Liver (tissue), 9 donors: Measurements from ENCODE around the gene NXPH3. TPM values are rescaled to one million over a fixed set of nuclear protein-coding genes. Genes with fewer than 3 reads are reported as not detected.

Source experiments
- DNase-seq: peaks from one replicate; pipeline ENCODE4 v3.0.0-alpha.2; 2017; ENCODE audit warnings: low spot score
- H3K27ac ChIP-seq, 2 donors: one replicate each; pipeline ENCODE4 v1.7.0; 2013; ENCODE audit warnings: inconsistent platforms in 2 of 2, low read length in 2 of 2, control low read depth in 1 of 2, low read depth in 1 of 2, mild to moderate bottlenecking in 1 of 2
- H3K27me3 ChIP-seq, 4 donors: one replicate each; pipeline versions ENCODE4 v1.6.1 to v1.7.0; 2013; ENCODE audit warnings: low read length in 3 of 4, inconsistent platforms in 1 of 4, mild to moderate bottlenecking in 1 of 4, moderate library complexity in 1 of 4; ENCODE audit not compliant: control insufficient read depth in 4 of 4, insufficient read depth in 4 of 4
- H3K36me3 ChIP-seq, 4 donors: one replicate each; pipeline versions ENCODE4 v1.6.1 to v1.7.0; 2013; ENCODE audit warnings: low read length in 3 of 4, mild to moderate bottlenecking in 3 of 4, low read depth in 1 of 4, moderate library complexity in 1 of 4; ENCODE audit not compliant: control insufficient read depth in 4 of 4, insufficient read depth in 3 of 4
- H3K4me1 ChIP-seq, 4 donors: one replicate each; pipeline versions ENCODE4 v1.6.1 to v1.7.0; 2013; ENCODE audit warnings: low read length in 3 of 4, mild to moderate bottlenecking in 3 of 4, moderate library complexity in 1 of 4; ENCODE audit not compliant: control insufficient read depth in 4 of 4, insufficient read depth in 4 of 4
- H3K4me3 ChIP-seq, 3 donors: one replicate each; pipeline versions ENCODE4 v1.6.1 to v1.7.0; 2013; ENCODE audit warnings: low read length in 3 of 3, control low read depth in 1 of 3, low read depth in 1 of 3, mild to moderate bottlenecking in 1 of 3
- H3K9ac ChIP-seq, 2 donors: one replicate each; pipeline ENCODE4 v1.7.0; 2013; ENCODE audit warnings: low read length in 2 of 2, mild to moderate bottlenecking in 2 of 2, moderate library complexity in 2 of 2, control low read depth in 1 of 2, low read depth in 1 of 2
- H3K9me3 ChIP-seq, 4 donors: one replicate each; pipeline versions ENCODE4 v1.6.1 to v1.7.0; 2013; ENCODE audit warnings: low read length in 3 of 4; ENCODE audit not compliant: control insufficient read depth in 4 of 4
- ATF3 ChIP-seq: IDR thresholded peaks from 2 replicates; pipeline ENCODE4 v1.6.1; 2016; ENCODE audit warnings: antibody characterized with exemption
- FOXA1 ChIP-seq: IDR thresholded peaks from 2 replicates; pipeline ENCODE4 v1.6.1; 2016; ENCODE audit warnings: antibody characterized with exemption
- GABPA ChIP-seq, 2 donors: IDR thresholded peaks in 1 of 2; conservative IDR thresholded peaks in 1 of 2; 2 replicates each; pipeline ENCODE4 v1.6.1; 2016; ENCODE audit warnings: antibody characterized with exemption in 2 of 2, mild to moderate bottlenecking in 1 of 2, moderate library complexity in 1 of 2
- HNF4A ChIP-seq, 2 donors: conservative IDR thresholded peaks; 2 replicates each; pipeline ENCODE4 v1.6.1; 2016; ENCODE audit warnings: antibody characterized with exemption in 2 of 2, mild to moderate bottlenecking in 2 of 2
- HNF4G ChIP-seq: IDR thresholded peaks from 2 replicates; pipeline ENCODE4 v1.6.1; 2016; ENCODE audit warnings: antibody characterized with exemption
- RAD21 ChIP-seq, 2 donors: IDR thresholded peaks; 2 replicates each; pipeline ENCODE4 v1.6.1; 2016; ENCODE audit warnings: antibody characterized with exemption in 2 of 2, mild to moderate bottlenecking in 2 of 2
- REST ChIP-seq: IDR thresholded peaks from 2 replicates; pipeline ENCODE4 v1.6.1; 2016; ENCODE audit warnings: antibody characterized with exemption, mild to moderate bottlenecking
- RXRA ChIP-seq, 2 donors: IDR thresholded peaks; 2 replicates each; pipeline ENCODE4 v1.6.1; 2017 to 2018; ENCODE audit warnings: antibody characterized with exemption in 2 of 2, mild to moderate bottlenecking in 1 of 2
- SP1 ChIP-seq: IDR thresholded peaks from 2 replicates; pipeline ENCODE4 v1.6.1; 2018; ENCODE audit warnings: antibody characterized with exemption, mild to moderate bottlenecking
- TAF1 ChIP-seq: conservative IDR thresholded peaks from 2 replicates; pipeline ENCODE4 v1.6.1; 2016; ENCODE audit warnings: antibody characterized with exemption, mild to moderate bottlenecking
- YY1 ChIP-seq: IDR thresholded peaks from 2 replicates; pipeline ENCODE4 v1.6.1; 2016; ENCODE audit warnings: antibody characterized with exemption, mild to moderate bottlenecking
- ZBTB33 ChIP-seq: IDR thresholded peaks from 2 replicates; pipeline ENCODE4 v1.6.1; 2016; ENCODE audit warnings: antibody characterized with exemption
- WGBS: extraction: QIAGEN DNeasy Blood & Tissue Kit; methylation state at CpG from one replicate; pipeline ENCODE4 v1.1.7; 2013; 5-methylcytosine and 5-hydroxymethylcytosine counted together
- polyA plus RNA-seq, 2 donors: library from polyadenylated mRNA; stranded (reverse) in 1 of 2; unstranded in 1 of 2; fragments of 200-250 nt in 1 of 2; fragments of >200 nt in 1 of 2; fragmentation: Nextera tagmentation in 1 of 2; extraction: Ambion mirVana in 1 of 2; gene quantifications; one replicate each; pipeline versions ENCODE4 v1.2.1 to v1.2.3, GENCODE V29; 2013 to 2015
- total RNA-seq, 2 donors: library from RNA; depleted of rRNA; stranded (reverse); fragments of >200 nt; gene quantifications; one replicate each; pipeline ENCODE4 v1.2.3, GENCODE V29; 2014
- donor health status: healthy.
- donor health status: healthy.
- donor health status: healthy.
- donor health status: healthy.
- donor health status: healthy.

NXPH3 gene
- total and polyA plus RNA-seq, 4 donors = 0.17 to 0.22 TPM; not detected in 2

GRCh38 chr17:49579522-49579921, 3.9 kb downstream of the NXPH3 start:
- TF ChIP-seq GABPA (IDR thresholded peaks at IDR 0.05 in 1 of 2, conservative IDR thresholded peaks at IDR 0.05 in 1 of 2) = no peak
- no peaks in the 10 kb centered on the region for H3K36me3 ChIP-seq
- no peak overlapping the region for H3K4me3 ChIP-seq
- DNase-seq = no peak
- WGBS = 92% methylated on average over 5 of the region's 5 CpGs
- no peak overlapping the region for H3K9ac ChIP-seq
- H3K27ac ChIP-seq = no peak overlapping the region
- H3K9me3 ChIP-seq = no peaks in the 10 kb centered on the region
- peaks cover 0 to 5% (median 2%) of the 10 kb centered on the region in 4 donors for H3K27me3 ChIP-seq
- peaks cover 8 to 18% (median 12%) of the 10 kb centered on the region in 4 donors for H3K4me1 ChIP-seq

- no peaks in the 10 kb centered on the region for H3K36me3 ChIP-seq
- no peak overlapping the region for H3K27ac ChIP-seq
- no peak for TF ChIP-seq TAF1
- no peak for TF ChIP-seq RAD21 (IDR thresholded peaks at IDR 0.05)
- no peak for TF ChIP-seq ATF3
- no peak for TF ChIP-seq ZBTB33
- no peak for TF ChIP-seq YY1
- TF ChIP-seq HNF4A (conservative IDR thresholded peaks at IDR 0.05) = no peak
- TF ChIP-seq RXRA (IDR thresholded peaks at IDR 0.05) = no peak
- TF ChIP-seq SP1 = no peak
- TF ChIP-seq HNF4G = no peak
- no peak for TF ChIP-seq FOXA1
- peaks cover 8 to 18% (median 12%) of the 10 kb centered on the region in 4 donors for H3K4me1 ChIP-seq
- no peak overlapping the region for H3K9ac ChIP-seq
- H3K27me3 ChIP-seq = peaks cover 0 to 5% (median 2%) of the 10 kb centered on the region in 4 donors
- no peak overlapping the region for H3K4me3 ChIP-seq
- no peak for DNase-seq
- no peaks in the 10 kb centered on the region for H3K9me3 ChIP-seq
- 79% methylated on average over 21 of the region's 21 CpGs for WGBS
Observed at GRCh38 chr17:49580055-49580721, 4.5 kb downstream of the NXPH3 start.

- 90% methylated on average over 12 of the region's 12 CpGs for WGBS
- H3K27ac ChIP-seq = no peak overlapping the region
- no peaks in the 10 kb centered on the region for H3K36me3 ChIP-seq
- no peak overlapping the region for H3K9ac ChIP-seq
- H3K27me3 ChIP-seq = peaks cover 0 to 5% (median 2%) of the 10 kb centered on the region in 4 donors
- DNase-seq = no peak
- no peak overlapping the region for H3K4me3 ChIP-seq
- no peaks in the 10 kb centered on the region for H3K9me3 ChIP-seq
- H3K4me1 ChIP-seq = peaks cover 6 to 9% (median 6%) of the 10 kb centered on the region in 4 donors
- TF ChIP-seq HNF4G = no peak
- no peak for TF ChIP-seq REST
Observed at GRCh38 chr17:49580981-49581647, 5.4 kb downstream of the NXPH3 start.
